Hindlimb muscle (tissue), 1 donor: ENCODE measurements around the gene RBM22. TPM values are rescaled to one million over a fixed set of nuclear protein-coding genes. Genes with fewer than 3 reads are reported as not detected.
A peak's percentile ranks its signal among the peaks of the same experiment; 100 is the strongest.

Source experiments
- DNase-seq: peaks from one replicate; pipeline ENCODE4 v3.0.0-alpha.2; 2013
- polyA plus RNA-seq: library from polyadenylated mRNA; unstranded; fragments of 120-200 nt; gene quantifications from one replicate; pipeline ENCODE4 v1.2.1, GENCODE V29; 2013; ENCODE audit not compliant: insufficient read length

Gene RBM22
- polyA plus RNA-seq, 1 donor = 43.8 TPM

DNA sequence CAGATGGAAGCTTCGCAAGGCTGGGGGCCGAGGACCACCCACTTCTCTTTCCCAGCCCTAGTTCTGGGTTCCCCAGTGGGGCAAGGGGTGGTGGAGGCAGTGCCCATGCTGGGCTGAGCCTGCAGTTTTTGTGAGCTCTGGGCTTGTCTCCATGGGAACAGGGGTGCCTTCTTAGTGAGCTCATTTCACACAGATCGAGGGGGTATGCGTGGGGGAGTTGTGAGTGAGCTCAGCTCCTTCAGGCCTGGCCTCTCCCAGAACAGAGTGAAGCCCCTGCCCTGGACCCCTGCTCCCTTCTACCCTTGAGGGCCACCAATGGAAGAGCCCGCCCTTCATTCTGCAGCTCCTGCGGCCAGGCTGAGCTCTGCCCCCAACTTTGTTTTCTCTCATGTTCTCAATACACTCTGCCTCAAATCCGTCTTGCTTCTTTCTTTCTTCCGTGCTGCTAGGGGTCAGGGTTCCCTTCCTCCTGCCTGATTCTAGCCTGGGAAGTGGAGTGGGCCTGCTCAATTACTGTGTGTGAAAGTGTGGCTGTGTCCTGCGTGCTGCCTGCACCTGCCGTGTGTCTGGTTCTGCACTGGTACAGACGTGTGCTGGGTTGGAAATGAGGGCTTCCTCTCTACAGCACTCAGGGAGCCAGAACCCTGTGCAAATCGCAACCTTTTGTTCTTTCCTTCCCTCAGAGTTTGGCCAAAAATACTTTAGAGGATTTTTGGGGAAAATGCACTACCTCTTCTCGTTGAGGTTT, 48.8 kb downstream of the RBM22 start:
- no peak for DNase-seq

DNA sequence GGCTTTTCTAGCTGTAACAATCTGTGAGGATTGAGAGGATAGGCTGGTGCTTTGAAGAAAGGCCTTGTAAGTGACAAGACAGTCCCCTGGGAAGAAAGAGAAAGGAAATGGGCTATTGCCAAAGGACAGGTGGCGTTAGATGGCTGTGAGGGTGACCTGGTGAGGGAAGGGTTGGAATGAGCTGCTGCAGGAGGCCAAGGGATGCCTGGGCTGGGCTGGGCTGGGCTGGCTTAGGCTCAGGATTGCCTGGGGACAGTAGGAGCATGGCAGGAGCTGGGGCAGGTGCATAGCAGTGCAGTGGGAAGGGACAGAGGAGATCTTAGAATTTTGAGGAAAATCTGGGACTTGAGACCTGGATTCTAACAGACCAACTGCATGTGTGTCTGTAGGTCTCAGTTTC, 49.5 kb downstream of the RBM22 start:
- no peak for DNase-seq

DNA sequence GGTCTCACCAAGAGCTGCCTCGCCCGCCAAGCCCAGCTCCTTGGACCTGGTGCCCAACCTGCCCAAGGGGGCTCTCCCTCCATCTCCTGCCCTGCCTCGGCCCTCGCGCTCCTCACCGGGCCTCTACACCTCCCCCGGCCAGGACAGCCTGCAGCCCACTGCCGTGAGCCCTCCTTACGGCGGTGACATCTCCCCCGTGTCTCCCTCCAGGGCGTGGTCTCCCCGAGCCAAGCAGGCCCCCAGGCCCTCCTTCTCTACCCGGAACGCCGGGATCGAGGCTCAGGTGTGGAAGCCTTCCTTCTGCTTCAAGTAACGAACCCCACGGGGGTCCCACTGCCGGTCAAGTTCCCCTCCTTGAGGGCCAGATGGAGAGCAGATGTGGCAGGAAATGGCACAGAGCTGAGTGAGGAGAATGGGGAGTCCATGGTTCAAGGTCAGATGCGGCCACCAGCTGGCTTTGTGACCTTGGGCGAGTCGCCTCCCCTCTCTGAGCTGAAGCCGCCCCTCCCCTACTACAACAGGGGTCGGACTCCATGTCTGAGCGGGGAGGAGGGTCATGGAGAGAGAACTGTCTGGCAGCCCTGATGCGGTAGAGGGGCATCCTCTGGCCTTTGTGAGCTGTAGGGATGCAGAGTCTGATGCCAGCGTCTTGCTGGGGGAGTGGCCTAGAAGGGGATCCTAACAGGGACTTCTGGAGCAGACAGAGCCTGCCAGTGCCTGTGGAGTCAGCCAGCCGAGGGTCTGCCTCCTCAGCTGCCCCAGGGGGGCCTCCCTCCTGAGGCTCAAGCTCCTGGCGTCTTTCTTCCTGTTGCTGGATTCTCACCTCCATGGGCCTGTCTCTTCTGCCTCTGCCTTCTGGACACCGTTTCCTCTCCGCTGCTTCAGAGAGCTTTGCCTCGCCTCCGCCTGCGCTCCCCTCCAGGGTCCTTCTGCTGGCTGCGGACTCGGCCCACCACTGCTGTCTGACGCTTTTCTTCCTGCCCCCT, 50.5 kb downstream of the RBM22 start:
- DNase-seq = no peak

DNA sequence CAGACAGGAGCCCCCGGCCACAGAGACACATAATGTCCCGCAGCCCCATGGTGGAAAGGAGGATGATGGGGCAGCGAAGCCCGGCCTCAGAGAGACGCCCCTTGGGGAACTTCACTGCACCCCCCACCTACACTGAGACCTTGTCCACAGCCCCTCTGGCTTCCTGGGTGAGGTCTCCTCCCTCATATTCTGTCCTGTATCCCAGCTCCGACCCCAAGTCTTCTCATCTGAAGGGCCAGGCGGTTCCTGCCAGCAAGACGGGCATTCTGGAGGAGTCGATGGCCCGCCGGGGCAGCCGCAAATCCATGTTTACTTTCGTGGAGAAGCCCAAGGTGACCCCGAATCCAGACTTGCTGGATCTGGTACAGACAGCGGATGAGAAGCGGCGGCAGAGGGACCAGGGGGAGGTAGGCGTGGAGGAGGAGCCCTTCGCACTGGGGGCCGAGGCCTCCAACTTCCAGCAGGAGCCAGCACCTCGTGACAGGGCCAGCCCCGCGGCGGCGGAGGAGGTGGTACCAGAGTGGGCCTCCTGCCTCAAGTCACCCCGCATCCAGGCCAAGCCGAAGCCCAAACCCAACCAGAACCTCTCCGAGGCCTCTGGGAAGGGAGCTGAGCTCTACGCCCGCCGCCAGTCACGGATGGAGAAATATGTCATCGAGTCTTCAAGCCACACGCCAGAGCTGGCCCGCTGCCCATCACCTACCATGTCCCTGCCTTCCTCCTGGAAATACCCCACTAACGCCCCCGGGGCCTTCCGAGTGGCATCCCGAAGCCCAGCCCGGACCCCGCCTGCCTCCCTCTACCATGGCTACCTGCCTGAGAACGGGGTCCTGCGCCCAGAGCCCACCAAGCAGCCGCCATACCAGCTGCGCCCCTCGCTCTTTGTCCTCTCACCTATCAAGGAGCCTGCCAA, 51.5 kb downstream of the RBM22 start:
- DNase-seq = no peak

GRCh38 chr5:150648294-150649107, 52.4 kb downstream of the RBM22 start:
- no peak for DNase-seq

DNA sequence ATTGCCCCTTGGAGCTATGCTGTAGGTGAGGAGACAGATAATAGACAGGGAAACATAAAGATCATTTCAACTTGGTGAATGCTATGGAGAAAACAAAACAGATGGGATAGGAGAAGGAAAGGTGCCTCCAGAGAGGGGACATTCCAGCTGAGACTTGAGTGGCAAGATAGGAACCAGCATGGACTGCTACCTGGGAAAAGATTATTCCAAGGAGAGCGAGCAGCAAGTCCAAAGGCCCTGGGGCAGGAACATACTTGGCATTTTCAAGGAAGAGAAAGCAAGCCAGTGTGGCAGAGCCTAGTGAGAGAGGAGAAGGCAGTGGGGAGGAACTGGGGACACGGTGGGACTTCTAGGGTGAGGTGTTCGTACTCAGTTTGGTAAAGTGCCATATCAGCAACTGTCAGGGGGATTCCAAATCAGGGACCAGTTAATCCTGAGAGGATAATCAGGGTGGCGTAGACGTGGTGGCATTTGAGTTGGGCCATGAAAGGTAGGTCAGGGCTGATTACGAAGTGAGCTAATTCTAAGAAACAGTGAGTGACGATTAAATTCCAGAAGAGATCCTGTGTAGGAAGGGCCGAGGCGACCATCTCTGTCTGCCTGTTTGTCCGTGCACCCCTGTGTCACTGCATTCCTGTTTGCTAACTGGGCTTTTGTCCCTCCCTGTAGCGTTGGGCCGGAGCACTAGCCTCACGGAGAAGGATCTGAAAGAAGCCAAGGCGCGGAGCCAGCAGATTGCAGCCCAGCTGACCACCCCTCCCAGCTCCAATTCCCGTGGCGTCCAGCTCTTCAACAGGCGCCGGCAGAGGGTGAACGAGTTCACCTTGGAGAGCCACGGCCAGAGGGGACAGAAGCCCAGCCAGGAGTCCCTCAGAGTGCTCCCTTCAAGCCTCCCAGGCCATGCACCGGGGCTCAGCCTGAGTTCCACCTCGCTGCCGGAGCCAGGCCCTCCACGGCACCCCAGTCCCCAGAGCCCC, 53.3 kb downstream of the RBM22 start:
- no peak for DNase-seq

DNA sequence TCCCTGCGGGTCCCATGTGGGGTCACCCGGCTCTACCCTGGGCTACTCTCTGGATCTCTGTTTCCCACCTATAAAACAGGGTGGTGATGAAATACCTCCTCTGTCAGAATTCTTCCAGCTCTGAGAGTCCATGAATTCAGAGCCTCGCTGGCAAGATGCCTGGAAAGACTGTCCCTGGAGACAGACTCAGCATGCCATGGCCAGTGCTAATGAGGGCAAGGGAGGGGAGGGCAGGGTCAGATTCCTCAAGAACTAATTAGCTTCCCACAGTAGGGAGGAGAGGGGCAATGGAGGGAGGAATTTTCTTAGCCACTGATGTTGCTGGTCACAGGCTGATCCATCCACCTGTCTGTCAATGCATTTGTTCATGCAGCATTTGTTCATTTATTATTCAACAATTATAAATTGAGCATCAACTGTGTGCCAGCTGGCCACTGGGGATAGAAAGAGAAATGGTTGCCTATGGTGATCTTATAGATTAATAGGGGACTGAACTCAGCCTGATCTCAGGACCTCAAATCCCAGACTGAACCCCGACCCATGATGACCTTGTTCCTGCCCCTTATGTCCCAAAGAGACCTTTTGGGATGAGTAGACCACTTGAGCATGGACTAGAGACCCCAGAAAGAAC, 55.7 kb downstream of the RBM22 start:
- no peak for DNase-seq

DNA sequence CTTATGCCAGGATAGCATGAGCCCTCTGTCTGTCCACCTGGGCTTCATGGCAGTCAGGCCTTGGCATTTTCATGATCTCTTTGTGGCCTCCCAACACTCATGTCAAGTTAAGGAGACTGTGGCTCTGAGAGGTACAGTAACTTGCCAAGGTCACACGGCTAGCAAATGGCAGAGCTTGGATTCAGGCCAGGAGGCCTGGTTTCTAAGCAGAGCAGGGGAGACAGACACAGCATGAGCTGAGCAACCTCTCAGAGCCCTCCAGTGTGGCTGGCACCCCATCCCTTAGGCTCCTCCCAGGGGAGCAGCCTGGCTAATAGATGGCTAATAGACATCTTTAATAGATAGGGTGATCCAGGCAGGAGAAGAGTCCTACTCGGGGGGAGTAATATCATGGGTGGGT, 56.3 kb downstream of the RBM22 start:
- no peak for DNase-seq

GRCh38 chr5:150644058-150644457, 56.8 kb downstream of the RBM22 start:
- DNase-seq = no peak

- DNase-seq = no peak
Observed at GRCh38 chr5:150642991-150643710, 57.7 kb downstream of the RBM22 start.

- DNase-seq = peak; percentile 54
Observed at GRCh38 chr5:150642567-150642927, 58.3 kb downstream of the RBM22 start.

DNA sequence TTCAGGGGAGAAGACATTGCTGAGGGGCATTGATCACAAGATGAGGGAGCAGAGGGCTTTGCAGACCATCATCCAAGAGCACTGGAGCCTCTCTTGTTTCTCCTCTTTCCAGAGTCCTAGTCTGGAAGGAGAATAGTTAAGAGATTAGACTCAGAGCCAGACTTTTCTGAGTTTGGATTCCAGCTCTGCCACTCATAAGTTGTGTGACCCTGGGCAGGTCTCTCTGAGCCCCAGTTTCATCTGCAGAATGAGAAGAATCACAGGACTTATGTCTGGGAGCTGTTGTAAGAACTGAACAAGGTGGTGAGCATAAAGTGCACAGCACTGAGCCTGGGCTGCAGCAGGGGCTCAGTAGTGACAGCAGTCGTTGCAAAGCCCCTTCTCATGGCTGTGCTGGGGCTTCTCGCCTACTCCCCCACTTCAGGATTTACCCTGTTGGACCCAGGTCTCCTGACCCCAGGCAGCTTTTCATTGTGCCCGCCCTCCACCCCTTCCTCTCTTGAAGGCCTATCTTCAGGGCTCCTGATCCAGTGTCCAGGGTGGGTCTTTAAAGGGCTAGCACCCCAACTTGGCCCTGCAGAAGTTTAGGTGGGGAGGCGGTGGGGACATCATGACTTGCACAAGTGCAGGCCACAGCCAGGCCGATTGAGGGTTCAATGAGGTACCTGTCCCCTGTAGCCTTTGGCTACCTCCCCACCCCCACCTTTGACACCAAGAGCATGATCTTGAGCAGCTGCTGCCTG, 58.9 kb downstream of the RBM22 start:
- no peak for DNase-seq

GRCh38 chr5:150641006-150641570, 59.8 kb downstream of the RBM22 start:
- no peak for DNase-seq

Other genes starting within 250 kb of the RBM22 start
- gene NDST1, start 192.9 kb downstream of the RBM22 start, polyA plus RNA-seq = 48.2 TPM
- 32.8 TPM for gene SYNPO, start 60.4 kb downstream of the RBM22 start, polyA plus RNA-seq
- 12.5 TPM for gene MYOZ3, start 39.8 kb downstream of the RBM22 start, polyA plus RNA-seq
- 42.7 TPM for gene DCTN4, start 58.0 kb upstream of the RBM22 start, polyA plus RNA-seq
- gene SMIM3, start 77.7 kb upstream of the RBM22 start, polyA plus RNA-seq = 5.7 TPM
- 0.35 TPM for gene IRGM, start 145.5 kb upstream of the RBM22 start, polyA plus RNA-seq
- 8.8 TPM for gene ZNF300, start 203.9 kb upstream of the RBM22 start, polyA plus RNA-seq